Endodermal cell (in vitro differentiated cells): ENCODE data around the gene RNF149. TPM values are rescaled to one million over a fixed set of nuclear protein-coding genes. Genes with fewer than 3 reads are reported as not detected.

Experiments
- DNase-seq: peaks from one replicate; pipeline ENCODE4 v3.0.0-alpha.2; 2017
- H3K27ac ChIP-seq: 2 replicates; pipeline ENCODE4 v1.5.1; 2013; ENCODE audit warnings: mild to moderate bottlenecking, low read depth, low read length, moderate library complexity
- H3K27me3 ChIP-seq: 2 replicates; pipeline ENCODE4 v1.6.1; 2013; ENCODE audit warnings: mild to moderate bottlenecking, low read length, moderate library complexity; ENCODE audit not compliant: insufficient read depth, control insufficient read depth, poor library complexity, severe bottlenecking
- H3K36me3 ChIP-seq: 2 replicates; pipeline ENCODE4 v1.7.0; 2013; ENCODE audit warnings: mild to moderate bottlenecking, low read length, moderate library complexity; ENCODE audit not compliant: control insufficient read depth, insufficient read depth
- H3K4me1 ChIP-seq: one replicate; pipeline ENCODE4 v1.7.0; 2013; ENCODE audit warnings: low read length; ENCODE audit not compliant: control insufficient read depth, insufficient read depth
- H3K4me3 ChIP-seq: 2 replicates; pipeline ENCODE4 v1.5.1; 2013; ENCODE audit warnings: mild to moderate bottlenecking, low read length, moderate library complexity
- H3K9ac ChIP-seq: 2 replicates; pipeline ENCODE4 v1.6.1; 2013; ENCODE audit warnings: mild to moderate bottlenecking, low read length, moderate library complexity; ENCODE audit not compliant: poor library complexity, severe bottlenecking; ENCODE audit errors: extremely low read depth
- H3K9me3 ChIP-seq: 2 replicates; pipeline ENCODE4 v1.6.1; 2013; ENCODE audit warnings: mild to moderate bottlenecking, low read length, moderate library complexity; ENCODE audit not compliant: control insufficient read depth
- H3K27ac Mint-ChIP-seq: 2 replicates; pipeline ENCODE4 v1.8.0; 2020; ENCODE audit warnings: mixed read lengths
- H3K27me3 Mint-ChIP-seq: 2 replicates; pipeline ENCODE4 v1.8.0; 2021; ENCODE audit warnings: mild to moderate bottlenecking, mixed read lengths; ENCODE audit not compliant: insufficient read depth
- H3K36me3 Mint-ChIP-seq: 2 replicates; pipeline ENCODE4 v1.8.0; 2020; ENCODE audit warnings: low read depth, mixed read lengths
- H3K4me1 Mint-ChIP-seq: 2 replicates; pipeline ENCODE4 v1.8.0; 2020; ENCODE audit warnings: mixed read lengths
- H3K4me3 Mint-ChIP-seq: 2 replicates; pipeline ENCODE4 v1.8.0; 2020; ENCODE audit warnings: mild to moderate bottlenecking, moderate library complexity, mixed read lengths
- H3K9me3 Mint-ChIP-seq: 2 replicates; pipeline ENCODE4 v1.8.0; 2020; ENCODE audit warnings: mild to moderate bottlenecking, mixed read lengths
- CTCF ChIP-seq: fragments of 200-600 bp; sonication (generic); conservative IDR thresholded peaks from 2 replicates; pipeline ENCODE4 v1.5.0; 2021; ENCODE audit warnings: antibody characterized with exemption, mild to moderate bottlenecking
- WGBS, 2 experiments: methylation state at CpG; one replicate each; pipeline versions ENCODE4 v1.1.5 to v1.1.7; 2013; ENCODE audit warnings: missing lambda C conversion rate in 2 of 2, mixed read lengths in 1 of 2; ENCODE audit not compliant: insufficient coverage in 1 of 2, insufficient read length in 1 of 2; 5-methylcytosine and 5-hydroxymethylcytosine counted together
- total RNA-seq, 2 donors: library from RNA; stranded (reverse); fragmentation: NEBNext Ultra II Directional in 1 of 2; extraction: Animal tissue kit (Norgen Biotek cat#: 25700) in 1 of 2; gene quantifications; 2 replicates in 1 of 2; 3 replicates in 1 of 2; pipeline ENCODE4 v1.2.1, GENCODE V29; 2021

Gene RNF149
- total RNA-seq, 2 donors from 2014 or later, result 26.4 to 36.3 TPM

- H3K27me3 ChIP-seq, result no peaks in the 10 kb centered on the region
- no peak for DNase-seq
- H3K9me3 ChIP-seq, result no peaks in the 10 kb centered on the region
- TF ChIP-seq CTCF, result no peak
- Mint-ChIP-seq H3K9me3 (no peaks in the 10 kb centered on the region), H3K27me3 (no peaks in the 10 kb centered on the region), H3K4me3 (no peak overlapping the region), H3K27ac (peak overlapping the region; percentile 82), H3K36me3 (no peaks in the 10 kb centered on the region), H3K4me1 (peaks cover 14% of the 10 kb centered on the region)
- H3K4me3 ChIP-seq, result no peak overlapping the region
- H3K27ac ChIP-seq, result no peak overlapping the region
- WGBS, 2 experiments, result 85 to 100% methylated on average over 1 to 2 of the region's 2 CpGs
- peaks cover 10% of the 10 kb centered on the region for H3K4me1 ChIP-seq
- H3K9ac ChIP-seq, result no peak overlapping the region
- H3K36me3 ChIP-seq, result no peaks in the 10 kb centered on the region
These were observed 22.7 kb upstream of the RNF149 start for GRCh38 chr2:101331202-101331601.

DNA sequence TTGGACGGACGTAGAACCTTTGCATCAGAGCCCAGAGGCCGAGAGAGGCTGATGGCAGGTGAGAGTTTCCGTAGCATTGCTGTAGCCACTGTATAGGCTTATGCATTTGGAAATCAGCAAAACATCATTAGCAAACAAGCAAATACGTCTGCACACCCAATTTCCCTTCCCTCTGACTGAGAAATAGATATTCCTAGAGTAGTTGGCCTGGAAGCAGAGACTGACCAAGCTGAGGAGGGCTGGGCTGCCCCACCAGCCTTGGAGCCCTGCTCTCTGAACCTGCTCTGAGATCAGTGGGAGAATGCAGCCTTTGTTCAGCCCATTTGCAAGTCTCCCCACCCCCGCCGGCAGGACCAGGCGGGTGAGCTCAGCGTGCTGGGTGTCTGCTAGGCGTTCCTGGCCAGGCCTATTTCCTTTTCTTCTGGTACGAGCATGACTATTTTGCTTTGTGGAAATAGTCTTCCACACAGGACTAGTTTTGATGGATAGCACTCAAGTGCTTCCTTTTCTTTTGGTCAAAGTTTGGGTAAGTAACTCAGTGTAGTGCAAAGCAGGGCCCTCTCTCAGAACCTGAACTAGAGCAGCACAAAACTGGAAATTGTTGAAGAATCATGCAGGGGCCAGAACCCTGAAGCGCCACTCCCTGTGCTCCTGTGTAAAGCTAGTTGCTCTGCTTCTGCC, 21.9 kb upstream of the RNF149 start:
- no peak overlapping the region for H3K4me3 ChIP-seq
- H3K9me3 Mint-ChIP-seq, result no peaks in the 10 kb centered on the region
- no peak for TF ChIP-seq CTCF

DNA sequence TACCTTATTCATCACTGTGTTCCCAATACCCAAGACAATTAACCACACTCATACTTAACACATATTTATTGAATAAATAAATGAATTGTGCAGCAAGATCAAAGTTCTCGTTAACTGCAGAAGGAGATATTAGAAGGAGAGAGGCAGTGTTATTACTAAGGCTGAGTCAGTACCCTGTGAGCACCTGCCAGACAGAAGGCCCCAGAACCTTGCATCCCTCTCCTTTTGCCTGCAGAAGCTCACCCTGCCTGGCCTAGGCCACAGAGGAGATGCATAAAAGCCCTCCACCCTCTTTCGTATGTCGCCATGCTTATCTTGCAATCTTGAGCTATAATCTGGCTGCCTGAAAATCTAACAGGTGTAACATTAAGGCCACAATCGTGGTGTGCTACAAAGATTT, 20.5 kb upstream of the RNF149 start:
- Histone ChIP-seq H3K9me3 (peaks cover 14% of the 10 kb centered on the region), H3K36me3 (no peaks in the 10 kb centered on the region), H3K4me3 (no peak overlapping the region), H3K4me1 (peaks cover 10% of the 10 kb centered on the region), H3K27me3 (no peaks in the 10 kb centered on the region), H3K9ac (no peak overlapping the region), H3K27ac (no peak overlapping the region)
- TF ChIP-seq CTCF, result no peak
- Mint-ChIP-seq H3K27me3 (no peaks in the 10 kb centered on the region), H3K4me1 (peaks cover 14% of the 10 kb centered on the region), H3K9me3 (peaks cover 4% of the 10 kb centered on the region), H3K4me3 (no peak overlapping the region), H3K36me3 (no peaks in the 10 kb centered on the region), H3K27ac (no peak overlapping the region)
- WGBS, 2 experiments, result 90 to 100% methylated on average over 2 to 4 of the region's 4 CpGs
- no peak for DNase-seq

More for the DNA sequence above, 21.9 kb upstream of the RNF149 start:
- Histone ChIP-seq H3K9me3 (peaks cover 8% of the 10 kb centered on the region), H3K4me1 (peaks cover 10% of the 10 kb centered on the region), H3K27me3 (no peaks in the 10 kb centered on the region), H3K27ac (peak overlapping the region; percentile 0), H3K36me3 (no peaks in the 10 kb centered on the region), H3K9ac (no peak overlapping the region)
- H3K27me3 Mint-ChIP-seq, result no peaks in the 10 kb centered on the region
- H3K4me3 Mint-ChIP-seq, result no peak overlapping the region
- peak overlapping the region; percentile 82 for H3K27ac Mint-ChIP-seq
- no peaks in the 10 kb centered on the region for H3K36me3 Mint-ChIP-seq
- peaks cover 14% of the 10 kb centered on the region for H3K4me1 Mint-ChIP-seq
- DNase-seq, result peak; percentile 92
- 37 to 49% methylated on average over 8 to 12 of the region's 12 CpGs for WGBS, 2 experiments
